Measurements from ENCODE around the gene SCD5.

- TF ChIP-seq CTCF (IDR thresholded peaks at IDR 0.05), result no peak
- TF ChIP-seq POLR2A (IDR thresholded peaks at IDR 0.05), result no peak
- no peak for TF ChIP-seq POLR2AphosphoS5 (IDR thresholded peaks at IDR 0.05)
These were observed 13.7 kb downstream of the SCD5 start for GRCh38 chr4:82784681-82785610.

Data from prostate gland (tissue), 2 donors.